NCI-H187 treated with DMSO at 0.1 percent for 48 hours (cell line): ENCODE results near the gene SPAG9.

ENCODE experiments used
- DNase-seq: peaks from one replicate; lab custom pipeline; 2025; lab: John Stamatoyannopoulos, UW

Gene SPAG9

DNA sequence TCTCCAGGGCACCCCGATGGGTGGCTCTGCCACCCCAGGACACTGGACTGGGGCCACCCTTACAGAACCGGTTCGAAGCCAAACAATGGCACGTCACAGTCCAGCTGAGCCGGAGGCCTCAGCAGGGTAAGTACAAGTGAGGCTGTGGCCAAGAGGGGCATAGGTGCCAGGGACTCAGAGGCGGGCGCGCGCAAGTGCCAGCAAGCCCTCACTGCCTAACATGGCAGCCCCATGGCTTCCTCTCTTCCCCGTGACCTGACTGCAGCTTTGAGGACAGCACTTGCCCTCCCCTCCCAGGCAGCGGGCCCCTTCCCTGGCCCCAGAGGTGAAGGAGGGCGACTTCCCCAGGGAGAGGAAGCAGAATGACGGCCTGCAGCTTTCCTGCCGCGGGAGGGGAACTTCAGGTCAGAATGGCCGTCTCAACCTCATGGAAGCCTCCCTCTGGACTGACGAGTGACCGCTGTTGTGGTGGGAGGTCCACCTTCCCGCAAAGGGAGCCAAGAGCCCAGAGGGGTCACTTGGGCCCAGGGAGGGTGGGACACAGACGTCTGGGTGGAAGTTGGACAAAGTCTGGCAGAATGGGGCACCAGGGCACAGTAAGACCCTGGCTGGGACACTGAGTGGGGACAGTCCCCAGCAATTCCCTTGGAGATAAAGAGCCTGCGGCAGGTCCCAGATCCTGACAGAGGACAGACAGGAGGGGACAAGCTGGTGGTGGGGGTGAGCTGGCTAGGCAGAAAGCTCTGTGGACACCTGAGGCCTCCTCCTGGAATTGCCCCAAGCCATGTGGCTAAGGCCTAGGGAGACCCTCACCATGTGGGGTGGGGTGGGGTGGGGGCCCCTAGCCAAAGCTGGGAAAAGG, 202.4 kb downstream of the SPAG9 start:
- DNase-seq = no peak

DNA sequence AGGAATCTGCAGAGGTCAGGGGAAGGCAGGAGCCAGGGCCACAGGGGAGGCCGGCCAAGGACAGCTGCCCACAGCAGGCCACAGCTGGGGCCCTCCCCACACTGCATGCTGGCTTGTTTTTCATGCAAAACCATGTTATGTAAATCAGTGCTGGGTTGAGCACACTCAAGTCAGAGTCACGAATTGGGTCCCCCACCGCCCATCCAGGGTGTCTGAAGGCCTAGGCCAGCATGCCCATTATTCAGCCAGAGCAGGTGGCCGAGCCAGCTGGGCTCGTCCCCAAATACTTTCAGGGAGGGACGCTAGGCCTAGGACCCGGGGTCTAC, 203.3 kb downstream of the SPAG9 start:
- no peak for DNase-seq

DNA sequence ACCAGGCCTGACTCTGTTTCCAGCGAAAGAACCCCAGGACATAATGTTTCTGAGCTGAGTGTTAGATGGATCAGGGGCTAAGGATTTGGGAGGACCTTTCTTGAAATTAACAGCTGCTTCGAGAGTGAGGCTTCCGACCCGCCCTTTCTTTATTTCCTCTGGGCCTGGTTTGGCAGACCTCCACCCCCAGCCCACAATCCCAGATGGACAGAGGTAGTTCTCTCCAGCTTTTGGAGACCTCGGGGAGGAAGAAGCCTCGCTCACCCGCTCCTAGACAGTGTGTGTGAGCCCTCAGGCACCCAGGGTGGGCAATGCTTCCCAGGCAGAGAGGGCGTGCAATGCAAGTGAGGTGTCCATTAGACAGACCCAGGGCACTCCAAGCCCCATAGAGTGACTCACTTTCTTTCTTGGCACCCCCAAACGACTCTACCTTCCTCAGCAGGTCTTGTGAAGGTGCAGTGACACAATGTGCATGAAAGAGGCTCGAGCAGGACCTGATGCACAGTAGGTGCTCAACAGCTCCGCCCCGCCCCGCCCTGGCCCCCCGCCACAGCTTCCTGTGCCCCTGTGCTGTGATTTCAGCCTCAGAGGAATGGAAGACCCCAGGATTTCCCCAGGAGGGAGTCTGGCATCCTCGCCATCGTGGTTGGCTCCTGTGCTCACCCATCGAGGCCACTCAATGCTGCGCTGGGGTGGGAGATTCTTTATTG, 203.8 kb downstream of the SPAG9 start:
- no peak for DNase-seq

DNA sequence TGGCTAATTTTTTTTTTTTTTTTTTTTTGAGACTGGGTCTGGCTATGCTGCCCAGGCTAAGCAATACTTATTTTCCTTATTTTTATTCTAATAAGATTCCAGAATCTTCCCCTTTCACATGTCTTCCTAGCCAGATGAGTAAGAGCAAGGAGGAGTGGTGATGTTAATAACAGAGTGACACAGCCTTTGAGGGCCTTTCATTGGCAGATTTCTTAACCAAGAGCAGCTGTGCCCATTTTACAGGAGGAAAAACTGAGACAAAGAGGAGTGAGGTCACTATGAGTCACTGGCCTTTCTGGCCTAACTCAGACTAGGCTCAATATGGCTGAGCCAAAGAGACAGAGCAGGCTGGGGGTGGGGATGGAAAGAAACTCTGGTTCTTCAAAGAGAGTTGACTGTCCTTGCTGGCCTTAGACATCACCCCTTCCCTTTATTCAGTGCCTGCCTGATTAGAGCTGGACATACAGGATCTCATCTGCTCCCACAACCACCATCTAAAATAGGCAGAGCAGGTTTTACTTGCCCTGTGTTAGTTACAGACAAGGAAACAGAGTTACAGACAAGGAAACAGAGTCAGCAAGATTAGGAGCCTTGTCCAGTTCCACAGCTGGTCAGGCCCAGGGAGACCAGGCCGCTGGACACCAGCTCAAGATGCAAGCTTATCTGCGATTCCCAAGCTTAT, 204.5 kb downstream of the SPAG9 start:
- no peak for DNase-seq

DNA sequence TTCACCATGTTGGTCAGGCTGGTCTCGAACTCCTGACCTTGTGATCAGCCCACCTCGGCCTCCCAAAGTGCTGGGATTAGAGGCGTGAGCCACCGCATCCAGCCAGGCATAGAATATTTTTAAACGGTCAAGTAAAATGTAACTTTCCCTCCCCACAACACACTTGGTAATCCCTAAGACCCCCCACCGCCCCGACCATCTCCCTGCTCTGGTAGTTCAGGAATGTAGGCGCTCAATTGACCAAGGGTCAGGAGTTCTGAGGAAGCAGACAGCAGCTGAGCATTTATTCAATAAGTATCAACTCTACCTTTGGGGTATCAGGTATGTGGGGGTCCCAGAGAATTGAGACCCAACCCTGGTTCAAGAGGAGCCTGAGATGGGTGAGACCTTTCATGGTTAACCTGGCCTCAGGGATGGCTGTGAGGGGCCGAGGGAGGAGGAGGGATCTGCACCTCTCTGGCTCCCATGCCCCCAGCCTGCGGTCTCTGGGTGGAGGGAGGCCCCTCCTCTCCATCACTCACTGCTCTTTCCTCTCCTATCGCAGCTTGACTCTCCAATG, 206.1 kb downstream of the SPAG9 start:
- no peak for DNase-seq

DNA sequence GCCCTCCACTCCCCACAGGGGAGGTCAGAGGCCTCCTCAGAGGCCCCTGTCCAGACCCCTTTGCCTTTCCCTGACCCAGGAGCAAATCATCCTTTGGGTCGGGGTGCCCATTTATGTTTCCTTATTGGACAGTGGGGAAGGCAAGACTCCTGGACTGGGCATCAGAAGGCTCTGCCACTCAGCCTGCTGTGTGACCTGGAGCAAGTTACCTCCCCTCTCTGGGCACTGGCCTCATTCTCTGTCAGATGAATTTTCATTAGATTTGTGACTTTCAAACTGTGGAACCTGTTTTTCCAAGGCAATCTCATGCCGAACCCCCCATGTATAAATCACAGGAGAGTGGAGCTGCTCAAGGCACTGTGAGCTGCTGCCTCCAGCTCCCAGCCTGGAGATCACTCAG, 207.5 kb downstream of the SPAG9 start:
- no peak for DNase-seq
